Suprapubic skin (tissue), 4 donors: Measurements from ENCODE around the gene PLAGL2.

Experiments used
- CTCF ChIP-seq, 2 donors: fragments of 200-600 bp in 1 of 2; fragments of 450-650 bp in 1 of 2; sonication (generic) in 1 of 2; IDR thresholded peaks; one replicate each; pipeline ENCODE4 v1.5.1; 2016 to 2019; ENCODE audit warnings: antibody characterized with exemption in 2 of 2, mild to moderate bottlenecking in 1 of 2, moderate library complexity in 1 of 2
- EP300 ChIP-seq: sonication (generic); formaldehyde crosslinking; IDR thresholded peaks from one replicate; pipeline ENCODE4 v1.6.1; 2017; ENCODE audit warnings: antibody characterized with exemption
- POLR2A ChIP-seq, 2 donors: fragments of 450-650 bp; IDR thresholded peaks; one replicate each; pipeline ENCODE4 v1.6.1; 2017; ENCODE audit warnings: antibody characterized with exemption in 2 of 2, mild to moderate bottlenecking in 2 of 2, moderate library complexity in 2 of 2
- POLR2AphosphoS5 ChIP-seq, 3 donors: sonication (generic); formaldehyde crosslinking; IDR thresholded peaks; one replicate each; pipeline ENCODE4 v1.6.1; 2017; ENCODE audit warnings: antibody characterized with exemption in 3 of 3

- TF ChIP-seq CTCF (IDR thresholded peaks at IDR 0.05) (no peak), EP300 (no peak), POLR2A (IDR thresholded peaks at IDR 0.05) (no peak), POLR2AphosphoS5 (IDR thresholded peaks at IDR 0.05) (no peak)
Observed at GRCh38 chr20:32191873-32192272, 15.7 kb downstream of the PLAGL2 start.
